Epithelial cell of proximal tubule (primary cell): ENCODE data around the gene ALCAM. TPM values are rescaled to one million over a fixed set of nuclear protein-coding genes. Genes with fewer than 3 reads are reported as not detected.

Source experiments
- DNase-seq: peaks from one replicate; pipeline ENCODE4 v3.0.0-alpha.2; 2011; ENCODE audit warnings: low read depth
- H3K4me3 ChIP-seq: 2 replicates; pipeline ENCODE4 v1.5.1; 2011; ENCODE audit warnings: low read depth, mild to moderate bottlenecking, low read length
- CTCF ChIP-seq: conservative IDR thresholded peaks from 2 replicates; pipeline ENCODE4 v1.5.1; 2012; ENCODE audit warnings: low read depth, mild to moderate bottlenecking, low read length
- total RNA-seq: library from RNA; depleted of rRNA; stranded (reverse); fragments of >200 nt; gene quantifications from 2 replicates; pipeline ENCODE4 v1.2.3, GENCODE V29; 2015

ALCAM gene
- total RNA-seq, 1 donor from 2014 or later, result 121 TPM

GRCh38 chr3:105355408-105356061, 11.2 kb upstream of the ALCAM start:
- DNase-seq, result no peak
- TF ChIP-seq CTCF, result no peak

GRCh38 chr3:105356396-105356795, 10.3 kb upstream of the ALCAM start:
- no peak for DNase-seq
- no peak for TF ChIP-seq CTCF
- no peak overlapping the region for H3K4me3 ChIP-seq

More at GRCh38 chr3:105355408-105356061, 11.2 kb upstream of the ALCAM start:
- no peak overlapping the region for H3K4me3 ChIP-seq

- no peak for TF ChIP-seq CTCF
- no peak overlapping the region for H3K4me3 ChIP-seq
- no peak for DNase-seq
These were observed 9.7 kb upstream of the ALCAM start for GRCh38 chr3:105356988-105357387.

- H3K4me3 ChIP-seq, result no peak overlapping the region
- TF ChIP-seq CTCF, result no peak
- DNase-seq, result no peak
These were observed 7.5 kb upstream of the ALCAM start for GRCh38 chr3:105359098-105359762.

GRCh38 chr3:105360003-105360402, 6.7 kb upstream of the ALCAM start:
- no peak overlapping the region for H3K4me3 ChIP-seq
- TF ChIP-seq CTCF, result no peak
- DNase-seq, result no peak

- DNase-seq, result no peak
- no peak for TF ChIP-seq CTCF
- H3K4me3 ChIP-seq, result no peak overlapping the region
These were observed 4.6 kb upstream of the ALCAM start for GRCh38 chr3:105362021-105362665.
